SK-N-SH treated with all-trans-retinoic acid at 6 μM for 48 hours (cell line): ENCODE measurements around the gene GRK4.
A peak's percentile ranks its signal among the peaks of the same experiment; 100 is the strongest.

Source experiments
- ATAC-seq: fragments of 200-7000 bp; cut with Tn5 transposase; 3 replicates; pipeline ENCODE4 v1.9.1; 2020; ENCODE audit warnings: mild to moderate bottlenecking, moderate library complexity
- ARNTL ChIP-seq: fragments of 450-650 bp; formaldehyde crosslinking; IDR thresholded peaks from 2 replicates; pipeline ENCODE4 v1.5.0; 2020; ENCODE audit warnings: low read depth, mild to moderate bottlenecking, moderate library complexity, borderline replicate concordance
- BACH2 ChIP-seq: fragments of 250-450 bp; sonication (Bioruptor Pico); IDR thresholded peaks from 2 replicates; pipeline ENCODE4 v1.9.0; 2021; ENCODE audit warnings: mild to moderate bottlenecking, borderline replicate concordance
- CREB5 ChIP-seq: fragments of 250-450 bp; sonication (Bioruptor Pico); IDR thresholded peaks from 2 replicates; pipeline ENCODE4 v1.5.1; 2020; ENCODE audit warnings: low read depth, mild to moderate bottlenecking, moderate library complexity
- CSDC2 ChIP-seq: fragments of 250-450 bp; sonication (Bioruptor Pico); IDR thresholded peaks from 2 replicates; pipeline ENCODE4 v1.5.0; 2020; ENCODE audit warnings: mild to moderate bottlenecking, moderate library complexity
- CSRNP3 ChIP-seq: fragments of 250-450 bp; sonication (Bioruptor Pico); IDR thresholded peaks from 2 replicates; pipeline ENCODE4 v1.5.1; 2021; ENCODE audit warnings: mild to moderate bottlenecking, moderate library complexity
- ESRRG ChIP-seq: fragments of 250-450 bp; sonication (Bioruptor Pico); IDR thresholded peaks from 2 replicates; pipeline ENCODE4 v1.6.1; 2021; ENCODE audit warnings: mild to moderate bottlenecking
- GLIS3 ChIP-seq: fragments of 250-450 bp; sonication (Bioruptor Pico); IDR thresholded peaks from 2 replicates; pipeline ENCODE4 v1.5.0; 2020; ENCODE audit warnings: mild to moderate bottlenecking, moderate library complexity
- ISL1 ChIP-seq: fragments of 250-450 bp; sonication (Bioruptor Pico); IDR thresholded peaks from 2 replicates; pipeline ENCODE4 v2.1.2; 2022; ENCODE audit warnings: mild to moderate bottlenecking, moderate library complexity
- OSR1 ChIP-seq: fragments of 250-450 bp; sonication (Bioruptor Pico); IDR thresholded peaks from 2 replicates; pipeline ENCODE4 v1.8.0; 2022; ENCODE audit warnings: moderate library complexity, mild to moderate bottlenecking, inconsistent platforms
- POU6F1 ChIP-seq: fragments of 250-450 bp; sonication (Bioruptor Pico); IDR thresholded peaks from 2 replicates; pipeline ENCODE4 v1.8.0; 2021; ENCODE audit warnings: low read depth, mild to moderate bottlenecking, moderate library complexity, borderline replicate concordance
- PPARA ChIP-seq: fragments of 250-450 bp; sonication (Bioruptor Pico); IDR thresholded peaks from 2 replicates; pipeline ENCODE4 v1.5.0; 2020; ENCODE audit warnings: mild to moderate bottlenecking, borderline replicate concordance
- SNAI2 ChIP-seq: fragments of 250-450 bp; sonication (Bioruptor Pico); IDR thresholded peaks from 2 replicates; pipeline ENCODE4 v1.5.0; 2020; ENCODE audit warnings: mild to moderate bottlenecking, moderate library complexity
- ZC3H10 ChIP-seq: fragments of 250-450 bp; sonication (Bioruptor Pico); IDR thresholded peaks from 2 replicates; pipeline ENCODE4 v1.5.1; 2021; ENCODE audit warnings: mild to moderate bottlenecking, moderate library complexity
- ZFP3 ChIP-seq: fragments of 250-450 bp; sonication (Bioruptor Pico); IDR thresholded peaks from 2 replicates; pipeline ENCODE4 v1.5.0; 2020; ENCODE audit warnings: mild to moderate bottlenecking, moderate library complexity
- ZNF8 ChIP-seq: fragments of 450-650 bp; formaldehyde crosslinking; IDR thresholded peaks from 2 replicates; pipeline ENCODE4 v1.5.0; 2020; ENCODE audit warnings: mild to moderate bottlenecking, moderate library complexity
- TF ChIP-seq, protein P1 (sequence below): fragments of 250-450 bp; sonication (Bioruptor Pico); IDR thresholded peaks from 2 replicates; pipeline ENCODE4 v1.5.0; 2020; ENCODE audit warnings: mild to moderate bottlenecking, moderate library complexity

The GRK4 gene

GRCh38 chr4:2941138-2942036 lies 22.0 kb upstream of the GRK4 start:
- no peak for ATAC-seq
- no peak for TF ChIP-seq ARNTL
- no peak for TF ChIP-seq ISL1 (CRISPR knock-in tag)
- TF ChIP-seq ZFP3: no peak
- no peak for TF ChIP-seq ZNF8
- TF ChIP-seq, protein P1, sequence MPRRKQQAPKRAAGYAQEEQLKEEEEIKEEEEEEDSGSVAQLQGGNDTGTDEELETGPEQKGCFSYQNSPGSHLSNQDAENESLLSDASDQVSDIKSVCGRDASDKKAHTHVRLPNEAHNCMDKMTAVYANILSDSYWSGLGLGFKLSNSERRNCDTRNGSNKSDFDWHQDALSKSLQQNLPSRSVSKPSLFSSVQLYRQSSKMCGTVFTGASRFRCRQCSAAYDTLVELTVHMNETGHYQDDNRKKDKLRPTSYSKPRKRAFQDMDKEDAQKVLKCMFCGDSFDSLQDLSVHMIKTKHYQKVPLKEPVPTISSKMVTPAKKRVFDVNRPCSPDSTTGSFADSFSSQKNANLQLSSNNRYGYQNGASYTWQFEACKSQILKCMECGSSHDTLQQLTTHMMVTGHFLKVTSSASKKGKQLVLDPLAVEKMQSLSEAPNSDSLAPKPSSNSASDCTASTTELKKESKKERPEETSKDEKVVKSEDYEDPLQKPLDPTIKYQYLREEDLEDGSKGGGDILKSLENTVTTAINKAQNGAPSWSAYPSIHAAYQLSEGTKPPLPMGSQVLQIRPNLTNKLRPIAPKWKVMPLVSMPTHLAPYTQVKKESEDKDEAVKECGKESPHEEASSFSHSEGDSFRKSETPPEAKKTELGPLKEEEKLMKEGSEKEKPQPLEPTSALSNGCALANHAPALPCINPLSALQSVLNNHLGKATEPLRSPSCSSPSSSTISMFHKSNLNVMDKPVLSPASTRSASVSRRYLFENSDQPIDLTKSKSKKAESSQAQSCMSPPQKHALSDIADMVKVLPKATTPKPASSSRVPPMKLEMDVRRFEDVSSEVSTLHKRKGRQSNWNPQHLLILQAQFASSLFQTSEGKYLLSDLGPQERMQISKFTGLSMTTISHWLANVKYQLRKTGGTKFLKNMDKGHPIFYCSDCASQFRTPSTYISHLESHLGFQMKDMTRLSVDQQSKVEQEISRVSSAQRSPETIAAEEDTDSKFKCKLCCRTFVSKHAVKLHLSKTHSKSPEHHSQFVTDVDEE (CRISPR knock-in tag): no peak
- no peak for TF ChIP-seq ESRRG (CRISPR knock-in tag)
- no peak for TF ChIP-seq POU6F1 (CRISPR knock-in tag)
- no peak for TF ChIP-seq CREB5 (CRISPR knock-in tag)
- TF ChIP-seq CSRNP3 (CRISPR knock-in tag): no peak
- no peak for TF ChIP-seq CSDC2 (CRISPR knock-in tag)
- no peak for TF ChIP-seq OSR1 (CRISPR knock-in tag)
- TF ChIP-seq PPARA (CRISPR knock-in tag): no peak
- TF ChIP-seq BACH2 (CRISPR knock-in tag): no peak
- no peak for TF ChIP-seq SNAI2 (CRISPR knock-in tag)
- TF ChIP-seq GLIS3: no peak

GRCh38 chr4:2942037-2942531 lies 21.3 kb upstream of the GRK4 start:
- TF ChIP-seq BACH2 (CRISPR knock-in tag): no peak
- no peak for TF ChIP-seq OSR1 (CRISPR knock-in tag)
- TF ChIP-seq, all 23 proteins: peak for 0

DNA sequence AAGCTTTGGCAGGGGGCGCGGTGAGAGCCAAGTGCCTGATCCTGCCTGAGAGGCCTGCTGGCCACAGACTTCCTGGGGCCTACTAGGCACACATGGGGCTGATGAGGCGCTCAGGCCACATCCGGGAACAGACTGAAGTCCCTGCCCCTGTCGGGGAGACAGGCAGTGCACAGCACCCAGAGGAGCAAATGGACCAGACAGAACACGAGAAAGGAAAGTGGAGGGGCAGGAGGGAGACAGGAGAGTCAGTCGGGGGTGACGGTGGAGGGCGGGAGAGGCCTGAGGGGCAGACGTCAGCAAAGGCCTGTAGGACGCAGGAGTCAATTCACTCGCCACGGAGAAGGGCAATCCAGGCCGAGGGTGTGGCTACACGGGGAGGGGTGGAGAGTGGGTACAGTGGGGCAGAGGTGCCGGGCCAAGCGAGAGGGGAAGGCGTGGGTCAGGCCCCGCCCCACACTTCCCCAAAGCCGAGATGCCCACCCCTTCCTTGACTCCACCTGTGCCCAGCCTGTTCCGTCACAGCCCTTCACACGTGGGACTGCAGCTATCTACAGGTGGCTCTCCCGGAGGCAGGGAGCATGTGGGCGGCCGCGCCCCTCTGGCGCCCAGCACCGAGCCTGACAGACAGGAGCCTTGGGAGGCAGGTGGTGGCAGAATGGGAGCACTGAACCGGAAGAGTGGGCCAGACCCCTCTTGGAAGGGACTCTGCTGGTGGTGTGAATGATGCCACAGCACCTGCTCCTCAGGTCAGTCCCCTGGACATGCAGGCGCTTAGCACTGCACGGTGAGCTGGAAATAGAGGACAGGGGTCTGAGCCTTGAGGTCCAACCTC lies 20.6 kb upstream of the GRK4 start:
- peak; percentile 10 for ATAC-seq
- TF ChIP-seq ISL1 (CRISPR knock-in tag) (no peak), CSDC2 (CRISPR knock-in tag) (no peak), CSRNP3 (CRISPR knock-in tag) (no peak), ZC3H10 (CRISPR knock-in tag) (no peak), GLIS3 (no peak), SNAI2 (CRISPR knock-in tag) (no peak), POU6F1 (CRISPR knock-in tag) (no peak), ZNF8 (no peak)

More at GRCh38 chr4:2942037-2942531, 21.3 kb upstream of the GRK4 start:
- ATAC-seq: peak; percentile 3; the same call in 2 of the 3 replicates
